22Rv1 (cell line): Measurements from ENCODE around the gene MEIS1.

Source experiments
- H3K27ac ChIP-seq: fragments of 450-650 bp; 2 replicates; pipeline ENCODE4 v1.5.1; 2017
- CTCF ChIP-seq: fragments of 450-650 bp; IDR thresholded peaks from 2 replicates; pipeline ENCODE4 v1.5.1; 2017; ENCODE audit warnings: mild to moderate bottlenecking
- ZFX ChIP-seq: fragments of 450-650 bp; IDR thresholded peaks from 2 replicates; pipeline ENCODE4 v1.6.1; 2017; ENCODE audit warnings: antibody characterized with exemption, borderline replicate concordance

MEIS1 gene

DNA sequence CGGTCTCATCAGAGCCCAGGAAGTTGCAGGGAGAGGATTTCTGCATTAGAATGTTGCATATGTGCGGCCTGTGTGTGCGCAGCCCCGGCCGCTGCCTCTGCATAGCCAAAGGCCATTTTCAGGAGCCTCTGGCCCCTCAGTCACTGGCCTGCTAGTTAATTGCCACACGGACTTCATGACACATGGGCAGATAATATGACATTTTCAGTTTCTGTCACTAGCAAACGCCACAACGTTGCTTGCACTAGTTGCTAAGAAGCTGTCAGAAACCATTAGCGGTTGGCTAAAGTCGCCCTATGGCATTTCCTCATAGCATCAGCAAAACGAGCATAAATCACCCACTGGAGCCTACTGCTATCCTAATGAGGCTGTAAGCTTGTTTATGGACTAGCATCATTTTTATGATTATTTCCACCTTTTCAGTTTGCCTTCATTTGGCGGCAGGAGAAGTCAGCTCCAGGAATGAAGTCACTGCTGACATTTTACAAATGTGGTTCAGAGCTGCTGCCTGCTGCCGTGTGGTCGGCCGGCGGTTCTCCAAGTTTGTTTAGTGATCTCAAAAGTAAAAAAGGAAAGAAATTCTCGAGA is 73.7 kb downstream of the MEIS1 start:
- TF ChIP-seq CTCF: no peak
- TF ChIP-seq ZFX: no peak
- no peak overlapping the region for H3K27ac ChIP-seq

GRCh38 chr2:66509326-66509811 is 74.4 kb downstream of the MEIS1 start:
- TF ChIP-seq ZFX (no peak), CTCF (no peak)
- no peak overlapping the region for H3K27ac ChIP-seq

DNA sequence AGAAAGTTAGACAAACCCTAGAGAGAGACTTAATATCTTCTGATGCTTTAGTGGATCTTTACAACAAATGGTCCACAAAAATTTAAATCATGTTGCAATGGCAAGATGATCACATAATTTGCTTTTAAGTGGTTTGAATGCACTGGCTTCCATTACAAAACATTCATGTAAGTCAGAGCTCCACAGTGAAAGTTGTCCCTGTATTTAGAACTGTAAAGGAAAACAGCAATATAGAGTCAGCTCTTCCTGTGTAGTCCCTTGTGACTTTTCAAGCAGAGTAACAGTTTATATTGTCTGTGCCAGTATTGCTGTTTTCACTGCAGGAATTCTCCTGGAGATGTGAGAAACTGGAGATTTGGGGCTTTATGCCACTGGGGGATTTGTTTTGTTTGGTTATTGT is 77.7 kb downstream of the MEIS1 start:
- H3K27ac ChIP-seq: no peak overlapping the region
- TF ChIP-seq CTCF: no peak
- no peak for TF ChIP-seq ZFX

DNA sequence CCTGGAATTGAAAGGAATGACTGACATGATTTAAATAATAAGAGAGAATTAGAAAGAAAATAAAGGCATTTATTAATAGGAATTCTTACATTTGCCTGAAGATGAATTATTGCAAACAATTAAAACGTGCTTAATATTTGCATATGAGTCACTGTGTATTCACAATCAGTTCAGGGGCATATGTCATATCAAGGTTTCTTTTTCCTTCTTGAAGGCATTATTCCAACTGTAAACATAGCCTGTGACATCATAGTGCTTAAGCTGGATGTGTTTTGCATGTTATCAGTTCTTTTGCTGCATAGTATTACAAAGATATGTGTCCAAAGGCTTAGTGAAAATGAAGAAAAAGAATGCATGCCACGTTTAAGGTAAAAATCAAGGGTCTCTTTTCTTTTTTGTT is 80.8 kb downstream of the MEIS1 start:
- H3K27ac ChIP-seq: no peak overlapping the region
- TF ChIP-seq ZFX: no peak
- TF ChIP-seq CTCF: no peak

- TF ChIP-seq CTCF (no peak), ZFX (no peak)
- no peak overlapping the region for H3K27ac ChIP-seq
Observed at GRCh38 chr2:66516499-66516898, 81.6 kb downstream of the MEIS1 start.

DNA sequence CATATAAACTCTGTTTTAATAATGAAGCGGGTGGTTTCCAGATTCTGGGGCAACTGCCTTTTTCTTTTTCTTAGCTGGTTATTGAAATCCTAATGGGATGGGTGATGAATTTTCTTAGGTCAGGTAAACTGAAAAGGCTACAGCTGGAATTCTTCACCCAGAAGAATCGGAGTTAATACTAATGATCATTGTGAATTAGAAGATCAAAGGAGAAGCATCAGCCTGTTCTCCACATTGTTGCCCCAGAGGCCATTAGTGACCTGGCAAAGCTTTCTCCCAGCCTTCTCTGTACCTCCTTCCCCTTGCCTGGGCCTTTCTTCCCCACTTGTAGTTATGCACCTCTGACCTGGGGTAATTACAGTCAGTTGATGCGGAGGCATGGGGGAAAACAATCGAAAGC is 82.8 kb downstream of the MEIS1 start:
- TF ChIP-seq ZFX (no peak), CTCF (no peak)
- H3K27ac ChIP-seq: no peak overlapping the region

GRCh38 chr2:66519264-66519843 is 84.4 kb downstream of the MEIS1 start:
- H3K27ac ChIP-seq: no peak overlapping the region
- TF ChIP-seq CTCF: no peak
- no peak for TF ChIP-seq ZFX
